ENCODE results near the gene ASCL1.

GRCh38 chr12:102918840-102919239, 38.6 kb upstream of the ASCL1 start:
- TF ChIP-seq POLR2AphosphoS5 (IDR thresholded peaks at IDR 0.05) (no peak), CTCF (IDR thresholded peaks at IDR 0.05) (no peak), POLR2A (IDR thresholded peaks at IDR 0.05) (no peak), EP300 (IDR thresholded peaks at IDR 0.05) (no peak)
